CD4-positive, alpha-beta memory T cell (primary cell): ENCODE data around the gene APIP. TPM values are rescaled to one million over a fixed set of nuclear protein-coding genes. Genes with fewer than 3 reads are reported as not detected.
"Not testable (repeated sequence)": the region's sequence is repeated elsewhere in the genome, so short reads cannot be mapped to it uniquely, and the experiment has no call there.

Source experiments
- CTCF ChIA-PET: fragments of 350-600 bp; sonication (Branson Sonifier 250); formaldehyde crosslinking; loops from one replicate; lab custom pipeline; 2021; ENCODE audit warnings: inconsistent platforms; ENCODE audit not compliant: partially characterized antibody; lab: Charles Lee
- POLR2A ChIA-PET: fragments of 350-600 bp; sonication (Branson Sonifier 250); formaldehyde crosslinking; loops from one replicate; lab custom pipeline; 2021; ENCODE audit not compliant: partially characterized antibody; lab: Charles Lee
- DNase-seq, 5 donors: peaks; one replicate each; pipeline versions ENCODE4 v3.0.0 to v3.0.0-alpha.2; 2020 to 2022; ENCODE audit warnings: mixed read lengths in 1 of 5
- H3K27ac ChIP-seq: one replicate; pipeline ENCODE4 v1.7.0; 2013; ENCODE audit warnings: low read depth, low read length
- H3K27me3 ChIP-seq: 2 replicates; pipeline ENCODE4 v1.7.0; 2013; ENCODE audit warnings: mild to moderate bottlenecking, low read length, moderate library complexity; ENCODE audit not compliant: insufficient read depth
- H3K36me3 ChIP-seq: 2 replicates; pipeline ENCODE4 v1.7.0; 2013; ENCODE audit warnings: mild to moderate bottlenecking, low read length, moderate library complexity; ENCODE audit not compliant: insufficient read depth
- H3K4me1 ChIP-seq: 2 replicates; pipeline ENCODE4 v1.7.0; 2013; ENCODE audit warnings: mild to moderate bottlenecking, low read length, moderate library complexity; ENCODE audit not compliant: insufficient read depth
- H3K4me3 ChIP-seq, 2 donors: one replicate each; pipeline ENCODE4 v1.7.0; 2013; ENCODE audit warnings: low read length in 2 of 2, mild to moderate bottlenecking in 1 of 2
- H3K9me3 ChIP-seq, 2 donors: one replicate each; pipeline ENCODE4 v1.7.0; 2013; ENCODE audit warnings: low read length in 2 of 2, control low read depth in 1 of 2; ENCODE audit not compliant: control insufficient read depth in 1 of 2
- H3K27ac Mint-ChIP-seq, 7 donors: one replicate each; pipeline ENCODE4 v1.8.0; 2020 to 2021; ENCODE audit warnings: mixed read lengths in 7 of 7, mild to moderate bottlenecking in 6 of 7, inconsistent platforms in 3 of 7, moderate library complexity in 3 of 7
- H3K27me3 Mint-ChIP-seq, 2 donors: one replicate each; pipeline ENCODE4 v1.8.0; 2020 to 2021; ENCODE audit warnings: mixed read lengths in 2 of 2
- H3K36me3 Mint-ChIP-seq, 2 donors: one replicate each; pipeline ENCODE4 v1.8.0; 2020 to 2021; ENCODE audit warnings: mixed read lengths in 2 of 2, inconsistent platforms in 1 of 2, mild to moderate bottlenecking in 1 of 2
- H3K4me1 Mint-ChIP-seq, 4 donors: one replicate each; pipeline ENCODE4 v1.8.0; 2020 to 2021; ENCODE audit warnings: mixed read lengths in 4 of 4, mild to moderate bottlenecking in 1 of 4
- H3K4me3 Mint-ChIP-seq, 8 donors: one replicate each; pipeline ENCODE4 v1.8.0; 2020 to 2021; ENCODE audit warnings: mixed read lengths in 8 of 8, mild to moderate bottlenecking in 7 of 8, moderate library complexity in 6 of 8, inconsistent platforms in 3 of 8
- H3K9me3 Mint-ChIP-seq, 8 donors: one replicate each; pipeline ENCODE4 v1.8.0; 2020 to 2021; ENCODE audit warnings: mixed read lengths in 8 of 8, mild to moderate bottlenecking in 5 of 8, inconsistent platforms in 3 of 8, moderate library complexity in 1 of 8
- intact Hi-C: fragments of 100-400 bp; cut with micrococcal nuclease; formaldehyde crosslinking; loops from one replicate; pipeline ENCODE4 v1.15.1; 2023
- polyA plus RNA-seq, 2 donors: library from polyadenylated mRNA; unstranded; fragments of 300-500 nt; fragmentation: Illumina TruSeq; gene quantifications; one replicate each; pipeline ENCODE4 v1.2.3, GENCODE V29; 2021
- total RNA-seq, 2 experiments: library from RNA; stranded (reverse); gene quantifications; one replicate each; pipeline ENCODE4 v1.2.3, GENCODE V29; 2021

The APIP gene
- total and polyA plus RNA-seq, 4 experiments from 2014 or later = 17.2 to 27.6 (median 18.0) TPM

GRCh38 chr11:34904421-34904955 is 11.7 kb downstream of the APIP start:
- intact Hi-C loops = no loop called here
- Histone ChIP-seq H3K36me3 (no peaks in the 10 kb centered on the region), H3K27me3 (no peaks in the 10 kb centered on the region), H3K4me3 (no peak overlapping the region), H3K27ac (no peak overlapping the region), H3K4me1 (peaks cover under 1% of the 10 kb centered on the region), H3K9me3 (peaks cover 3 to 23% of the 10 kb centered on the region in 2 donors)
- peaks cover 9 to 21% (median 12%) of the 10 kb centered on the region in 4 donors for H3K4me1 Mint-ChIP-seq
- no peaks in the 10 kb centered on the region for H3K27me3 Mint-ChIP-seq
- DNase-seq = no peak
- ChIA-PET CTCF (no interaction called here), POLR2A (no interaction called here)
- peaks cover 0 to 27% (median 17%) of the 10 kb centered on the region in 8 donors for H3K9me3 Mint-ChIP-seq
- no peak overlapping the region for H3K4me3 Mint-ChIP-seq
- H3K27ac Mint-ChIP-seq = no peak overlapping the region
- H3K36me3 Mint-ChIP-seq = peaks cover 33 to 41% of the 10 kb centered on the region in 2 donors

- intact Hi-C loops = no loop called here
- DNase-seq = no peak
- Mint-ChIP-seq H3K4me3 (no peak overlapping the region), H3K27ac (no peak overlapping the region), H3K27me3 (no peaks in the 10 kb centered on the region), H3K4me1 (peaks cover 4 to 10% (median 7%) of the 10 kb centered on the region in 4 donors), H3K36me3 (peaks cover 43 to 49% of the 10 kb centered on the region in 2 donors), H3K9me3 (peaks cover 0 to 55% (median 39%) of the 10 kb centered on the region in 8 donors)
- Histone ChIP-seq H3K4me3 (no peak overlapping the region), H3K9me3 (peaks cover 3 to 30% of the 10 kb centered on the region in 2 donors), H3K36me3 (no peaks in the 10 kb centered on the region), H3K27me3 (no peaks in the 10 kb centered on the region), H3K27ac (no peak overlapping the region), H3K4me1 (no peaks in the 10 kb centered on the region)
- POLR2A ChIA-PET = no interaction called here
- CTCF ChIA-PET = interaction anchor here (1.3 kb wide), 1 partner anchor 313 kb away, joined by 5 read pairs; no protein-coding TSS in a partner anchor
Measured at GRCh38 chr11:34899633-34900016, 16.6 kb downstream of the APIP start.

- Histone ChIP-seq H3K36me3 (no peaks in the 10 kb centered on the region), H3K27ac (no peak overlapping the region), H3K4me3 (no peak overlapping the region), H3K9me3 (peaks cover 3 to 30% of the 10 kb centered on the region in 2 donors), H3K4me1 (no peaks in the 10 kb centered on the region), H3K27me3 (no peaks in the 10 kb centered on the region)
- POLR2A ChIA-PET = no interaction called here
- DNase-seq = no peak
- Mint-ChIP-seq H3K27ac (no peak overlapping the region), H3K27me3 (no peaks in the 10 kb centered on the region), H3K4me3 (no peak overlapping the region), H3K4me1 (peaks cover 0 to 4% (median 2%) of the 10 kb centered on the region in 4 donors), H3K36me3 (peaks cover 35 to 40% of the 10 kb centered on the region in 2 donors), H3K9me3 (peaks cover 0 to 52% (median 39%) of the 10 kb centered on the region in 8 donors)
- CTCF ChIA-PET = interaction anchor here (1.0 to 1.3 kb wide), 3 partner anchors 9 to 315 kb away, joined by 3 to 5 read pairs (median 3); no protein-coding TSS in a partner anchor
- intact Hi-C loops = no loop called here
Measured at GRCh38 chr11:34898474-34898873, 17.7 kb downstream of the APIP start.

GRCh38 chr11:34897171-34897870 is 18.9 kb downstream of the APIP start:
- no peak for DNase-seq
- Histone ChIP-seq H3K9me3 (peaks cover 3 to 30% of the 10 kb centered on the region in 2 donors), H3K36me3 (no peaks in the 10 kb centered on the region), H3K4me3 (no peak overlapping the region), H3K4me1 (no peaks in the 10 kb centered on the region), H3K27me3 (no peaks in the 10 kb centered on the region), H3K27ac (no peak overlapping the region)
- CTCF ChIA-PET = interaction anchor here (0.6 to 1.3 kb wide), 3 partner anchors 8 to 591 kb away, joined by 3 read pairs; no protein-coding TSS in a partner anchor
- Mint-ChIP-seq H3K27me3 (no peaks in the 10 kb centered on the region), H3K9me3 (peaks cover 0 to 51% (median 39%) of the 10 kb centered on the region in 8 donors), H3K4me3 (no peak overlapping the region), H3K27ac (no peak overlapping the region), H3K36me3 (peaks cover 26 to 34% of the 10 kb centered on the region in 2 donors), H3K4me1 (peaks cover 0 to 4% (median under 1%) of the 10 kb centered on the region in 4 donors)
- intact Hi-C loops = no loop called here
- POLR2A ChIA-PET = no interaction called here

GRCh38 chr11:34896191-34896590 is 20.0 kb downstream of the APIP start:
- intact Hi-C loops, H3K4me1 Mint-ChIP-seq, H3K27me3 ChIP-seq, H3K27ac ChIP-seq, H3K4me1 ChIP-seq, H3K4me3 Mint-ChIP-seq, POLR2A ChIA-PET, H3K27me3 Mint-ChIP-seq, H3K4me3 ChIP-seq, H3K36me3 ChIP-seq, DNase-seq: not testable (repeated sequence)
- CTCF ChIA-PET = interaction anchor here (0.6 kb wide), 1 partner anchor 878 kb away, joined by 3 read pairs; no protein-coding TSS in a partner anchor
- peaks cover 0 to 45% (median 39%) of the 10 kb centered on the region in 8 donors for H3K9me3 Mint-ChIP-seq
- H3K36me3 Mint-ChIP-seq = peaks cover 23 to 31% of the 10 kb centered on the region in 2 donors
- peaks cover 0 to 22% of the 10 kb centered on the region in 2 donors for H3K9me3 ChIP-seq
- peak overlapping the region in 1 of 7 donors; percentile 43 for H3K27ac Mint-ChIP-seq

- Mint-ChIP-seq H3K27ac (no peak overlapping the region), H3K36me3 (peaks cover 21 to 23% of the 10 kb centered on the region in 2 donors), H3K27me3 (no peaks in the 10 kb centered on the region), H3K4me3 (no peak overlapping the region), H3K4me1 (peaks cover 0 to 3% (median under 1%) of the 10 kb centered on the region in 4 donors), H3K9me3 (peaks cover 0 to 21% (median 15%) of the 10 kb centered on the region in 8 donors)
- intact Hi-C loops = no loop called here
- Histone ChIP-seq H3K27me3 (no peaks in the 10 kb centered on the region), H3K9me3 (peaks cover 0 to 3% of the 10 kb centered on the region in 2 donors), H3K27ac (no peak overlapping the region), H3K36me3 (no peaks in the 10 kb centered on the region), H3K4me1 (no peaks in the 10 kb centered on the region), H3K4me3 (no peak overlapping the region)
- ChIA-PET CTCF (interaction anchor here (1.7 kb wide), 1 partner anchor 307 kb away, joined by 4 read pairs; no protein-coding TSS in a partner anchor), POLR2A (no interaction called here)
- DNase-seq = no peak
Measured at GRCh38 chr11:34893416-34893815, 22.8 kb downstream of the APIP start.

- Mint-ChIP-seq H3K4me1 (peaks cover 0 to 2% (median under 1%) of the 10 kb centered on the region in 4 donors), H3K4me3 (no peak overlapping the region), H3K36me3 (peaks cover 25 to 28% of the 10 kb centered on the region in 2 donors), H3K27ac (no peak overlapping the region), H3K27me3 (no peaks in the 10 kb centered on the region), H3K9me3 (peaks cover 0 to 7% (median 5%) of the 10 kb centered on the region in 8 donors)
- no peaks in the 10 kb centered on the region for H3K27me3 ChIP-seq
- no peak overlapping the region for H3K4me3 ChIP-seq
- no peak overlapping the region for H3K27ac ChIP-seq
- intact Hi-C loops = loop anchor here (1.0 kb wide), 1 partner anchor 305 kb away; no protein-coding TSS in a partner anchor
- H3K36me3 ChIP-seq = no peaks in the 10 kb centered on the region
- ChIA-PET POLR2A (no interaction called here), CTCF (interaction anchor here (1.1 to 1.9 kb wide), 4 partner anchors 9 to 306 kb away, joined by 4 to 8 read pairs (median 6); no protein-coding TSS in a partner anchor)
- H3K9me3 ChIP-seq = no peaks in the 10 kb centered on the region
- no peaks in the 10 kb centered on the region for H3K4me1 ChIP-seq
- DNase-seq = no peak
Measured at GRCh38 chr11:34891611-34892010, 24.6 kb downstream of the APIP start.
